GM19455 (cell line): ENCODE data around the gene AKNAD1.
"Not testable (repeated sequence)": the region's sequence is repeated elsewhere in the genome, so short reads cannot be mapped to it uniquely, and the experiment has no call there.

ENCODE experiments used
- ATAC-seq: cut with Tn5 transposase; IDR thresholded peaks from one replicate; pipeline ENCODE4 v1.9.1; 2021; ENCODE audit not compliant: unreplicated experiment

AKNAD1 gene

GRCh38 chr1:108856994-108857393 is at the start of gene AKNAD1:
Gene AKNAD1, minus strand, starts transcription at chr1:108857094. Its CDS starts 4,430 bp downstream, at chr1:108852664.
- ATAC-seq = no peak

- ATAC-seq = no peak
These were observed 44.2 kb upstream of the AKNAD1 start for GRCh38 chr1:108901106-108901505.

GRCh38 chr1:108897865-108898720 is 41.2 kb upstream of the AKNAD1 start:
- ATAC-seq = no peak

- ATAC-seq = no peak
These were observed 39.6 kb upstream of the AKNAD1 start for GRCh38 chr1:108896146-108897145.

- no peak for ATAC-seq
These were observed 36.2 kb upstream of the AKNAD1 start for GRCh38 chr1:108893141-108893530.

- no peak for ATAC-seq
These were observed 35.7 kb upstream of the AKNAD1 start for GRCh38 chr1:108892356-108893140.

- ATAC-seq = no peak
These were observed 33.0 kb upstream of the AKNAD1 start for GRCh38 chr1:108889706-108890384.

- not testable (repeated sequence) for ATAC-seq
These were observed 32.2 kb upstream of the AKNAD1 start for GRCh38 chr1:108889006-108889645.

- no peak for ATAC-seq
These were observed 29.4 kb upstream of the AKNAD1 start for GRCh38 chr1:108886292-108886691.

GRCh38 chr1:108884968-108885367 is 28.1 kb upstream of the AKNAD1 start:
- ATAC-seq = no peak

- no peak for ATAC-seq
These were observed 25.9 kb upstream of the AKNAD1 start for GRCh38 chr1:108882837-108883236.

- ATAC-seq = no peak
These were observed 24.5 kb upstream of the AKNAD1 start for GRCh38 chr1:108881369-108881768.

GRCh38 chr1:108880850-108881249 is 24.0 kb upstream of the AKNAD1 start:
- no peak for ATAC-seq

GRCh38 chr1:108878678-108879077 is 21.8 kb upstream of the AKNAD1 start:
- ATAC-seq = no peak

- ATAC-seq = no peak
These were observed 21.2 kb upstream of the AKNAD1 start for GRCh38 chr1:108878160-108878469.

- ATAC-seq = no peak
These were observed 20.7 kb upstream of the AKNAD1 start for GRCh38 chr1:108877348-108878159.

- no peak for ATAC-seq
These were observed 14.3 kb upstream of the AKNAD1 start for GRCh38 chr1:108871050-108871724.

GRCh38 chr1:108865316-108865910 is 8.5 kb upstream of the AKNAD1 start:
- no peak for ATAC-seq
